Subcutaneous adipose tissue (tissue), 4 donors: ENCODE data around the gene TNNI3K. TPM values are rescaled to one million over a fixed set of nuclear protein-coding genes. Genes with fewer than 3 reads are reported as not detected.

Experiments used
- CTCF ChIP-seq: fragments of 450-650 bp; IDR thresholded peaks from one replicate; pipeline ENCODE4 v1.5.1; 2016; ENCODE audit warnings: low read depth, mild to moderate bottlenecking, control low read depth, antibody characterized with exemption, moderate library complexity
- total RNA-seq, 4 donors: library from RNA; depleted of rRNA; stranded (reverse); fragments of >200 nt; gene quantifications; one replicate each; pipeline ENCODE4 v1.1.0, GENCODE V29; 2016

Gene TNNI3K
- total RNA-seq, 4 donors from 2014 or later: 0.98 to 7.0 (median 3.9) TPM; not detected in 1

DNA sequence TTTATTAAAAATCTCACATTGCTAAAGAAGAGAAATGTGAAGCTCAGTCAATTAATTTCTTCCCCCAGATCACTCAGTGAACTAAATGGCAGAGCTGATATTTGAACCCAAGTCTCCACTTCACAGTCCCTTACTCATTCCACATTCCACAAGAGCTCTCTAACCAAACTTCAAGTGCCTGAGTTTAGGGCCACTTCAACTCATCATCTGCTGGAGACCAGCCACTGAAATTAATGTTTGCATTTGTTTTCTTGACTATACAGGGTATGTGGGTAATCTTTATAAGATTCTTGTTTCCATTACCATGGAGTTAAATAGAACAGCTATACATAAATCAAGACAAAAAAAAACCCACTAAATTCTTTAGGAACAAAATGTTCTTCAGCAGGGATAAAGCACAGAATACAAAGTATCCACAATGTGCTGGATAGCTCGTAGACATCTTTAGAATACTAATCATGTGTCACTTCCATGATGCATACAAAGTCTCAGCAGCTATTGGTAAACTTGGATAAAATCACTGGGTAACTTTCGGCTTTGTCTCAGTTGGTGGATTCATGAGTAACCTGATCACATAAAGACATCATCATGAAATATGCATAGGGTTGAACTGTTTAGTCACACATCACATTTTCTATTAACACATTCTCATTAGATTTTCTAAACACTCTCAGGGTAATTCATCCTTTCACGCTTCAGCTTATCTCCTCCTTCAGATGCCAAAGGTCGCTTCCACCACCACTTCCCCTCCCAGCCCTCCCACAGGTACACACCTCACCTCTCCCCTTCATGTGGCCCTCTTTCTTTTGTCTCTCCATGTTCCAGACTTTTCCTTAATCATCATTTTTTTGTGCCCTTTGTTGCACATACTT, 187.5 kb downstream of the TNNI3K start:
- TF ChIP-seq CTCF: no peak

DNA sequence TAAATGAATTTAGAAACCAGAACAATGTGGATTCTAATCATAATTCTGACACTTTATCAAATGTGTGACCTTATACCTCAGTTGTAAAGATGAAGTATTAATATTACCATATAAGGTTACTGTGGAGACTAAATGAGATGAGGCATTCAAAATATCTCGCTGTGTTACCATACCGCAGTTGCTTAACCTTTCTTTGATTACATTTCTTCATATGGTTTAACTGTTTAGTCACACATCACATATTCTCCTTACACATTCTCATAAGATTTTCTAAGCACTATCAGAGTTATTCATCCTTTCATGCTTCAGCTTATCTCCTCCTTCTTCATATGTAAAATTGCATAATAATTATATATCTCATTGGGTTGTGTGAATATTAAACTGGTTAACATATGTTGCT, 188.3 kb downstream of the TNNI3K start:
- no peak for TF ChIP-seq CTCF

GRCh38 chr1:74425676-74426075, 190.5 kb downstream of the TNNI3K start:
- TF ChIP-seq CTCF: no peak

GRCh38 chr1:74426208-74426937, 191.2 kb downstream of the TNNI3K start:
- TF ChIP-seq CTCF: no peak

DNA sequence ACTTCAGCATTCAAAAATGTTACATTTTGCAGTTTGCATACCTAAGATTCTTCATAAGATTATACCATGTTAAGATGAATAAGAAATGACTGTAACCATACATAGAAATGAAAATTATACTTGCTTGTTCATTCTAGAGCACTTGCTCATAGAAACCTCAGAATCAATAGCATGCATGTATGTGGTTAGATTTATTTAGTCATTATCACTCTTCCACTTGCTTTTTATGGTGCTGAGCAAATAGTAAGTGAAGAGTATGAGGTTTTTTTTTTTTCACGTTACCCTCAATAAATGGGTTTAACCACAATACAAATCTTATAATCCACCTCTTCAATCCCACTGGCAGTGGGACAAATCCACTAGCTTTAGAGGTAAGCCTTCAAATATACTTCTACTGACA, 192.5 kb downstream of the TNNI3K start:
- no peak for TF ChIP-seq CTCF

GRCh38 chr1:74429580-74429979, 194.4 kb downstream of the TNNI3K start:
- TF ChIP-seq CTCF: no peak

DNA sequence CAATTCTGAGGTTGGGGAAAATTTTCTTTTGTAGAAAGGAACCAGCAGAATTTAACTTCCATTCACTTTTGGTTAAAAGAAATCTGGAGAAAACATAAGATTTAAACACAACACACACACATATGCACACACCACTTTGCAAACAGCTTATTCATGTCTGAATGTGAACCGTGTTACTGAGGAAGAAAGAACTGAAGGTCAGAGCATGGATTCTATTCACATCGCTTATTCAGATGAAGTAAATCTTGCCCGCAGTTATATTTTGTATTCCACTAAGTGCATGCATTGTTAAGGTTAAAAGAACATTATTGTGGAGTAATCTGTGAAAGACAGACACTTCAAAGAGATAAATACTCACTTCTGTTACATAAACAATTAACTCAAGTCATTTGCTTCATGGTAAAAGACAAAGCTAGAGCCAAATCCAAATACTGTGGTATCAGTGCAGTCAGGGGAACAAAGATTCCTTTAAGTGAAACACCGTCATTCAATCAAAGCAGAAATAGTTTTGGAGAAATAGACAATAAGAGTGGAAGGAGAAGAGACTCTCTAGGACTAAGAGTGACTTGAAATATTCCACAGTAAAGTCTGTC, 195.3 kb downstream of the TNNI3K start:
- no peak for TF ChIP-seq CTCF
